Tibial nerve (tissue), 4 donors: Measurements from ENCODE around the gene KRT6B.

ENCODE experiments used
- CTCF ChIP-seq, 5 experiments: fragments of 200-600 bp in 3 of 5; fragments of 450-650 bp in 2 of 5; sonication (generic) in 3 of 5; IDR thresholded peaks; one replicate each; pipeline ENCODE4 v1.5.1; 2016 to 2019; ENCODE audit warnings: antibody characterized with exemption in 5 of 5, mild to moderate bottlenecking in 3 of 5, moderate library complexity in 2 of 5
- EP300 ChIP-seq, 2 donors: sonication (generic); formaldehyde crosslinking; IDR thresholded peaks; one replicate each; pipeline ENCODE4 v1.6.1; 2017; ENCODE audit warnings: antibody characterized with exemption in 2 of 2, mild to moderate bottlenecking in 1 of 2
- POLR2A ChIP-seq, 2 donors: fragments of 450-650 bp; IDR thresholded peaks; one replicate each; pipeline ENCODE4 v1.6.1; 2017; ENCODE audit warnings: antibody characterized with exemption in 2 of 2, mild to moderate bottlenecking in 2 of 2, moderate library complexity in 2 of 2

GRCh38 chr12:52400906-52401305, 51.0 kb downstream of the KRT6B start:
- TF ChIP-seq CTCF (IDR thresholded peaks at IDR 0.05) = no peak
- no peak for TF ChIP-seq EP300 (IDR thresholded peaks at IDR 0.05)
- no peak for TF ChIP-seq POLR2A (IDR thresholded peaks at IDR 0.05)
